ENCODE results near the gene TNPO3. TPM values are rescaled to one million over a fixed set of nuclear protein-coding genes. Genes with fewer than 3 reads are reported as not detected.

The TNPO3 gene
- total RNA-seq, 1 experiment from 2014 or later: 58.5 TPM

GRCh38 chr7:128963327-128963757 lies 91.6 kb downstream of the TNPO3 start:
- ATAC-seq (no peak), DNase-seq (ENCODE audit: low read depth, low spot score) (no peak)
- H3K9ac ChIP-seq (ENCODE audit: low read length): no peak overlapping the region
- H3K4me2 ChIP-seq (ENCODE audit: low read length): no peak overlapping the region
- ChIA-PET RAD21 (ENCODE audit: low non-redundant PET in 1 of 2, low total read pairs in 2 of 2, uncharacterized antibody in 2 of 2, unreplicated experiment in 2 of 2) (no interaction called here), CTCF (no interaction called here), POLR2A (no interaction called here)
- no peak overlapping the region for H3K27ac ChIP-seq (ENCODE audit: low read depth, low read length)
- no TSS peak for BruUV-seq (replicated peaks)
- no peak overlapping the region for H2AFZ ChIP-seq (ENCODE audit: low read depth, low read length, poor library complexity, severe bottlenecking)
- H3K4me3 ChIP-seq (replicated peaks in 1 of 2; ENCODE audit: low read depth in 1 of 2, low read length in 2 of 2): no peak overlapping the region
- H3K36me3 ChIP-seq (ENCODE audit: control insufficient read depth in 1 of 2, insufficient read depth in 2 of 2, low read length in 2 of 2): peaks cover 37% of the 10 kb centered on the region in 2 experiments; a peak in 3 of 4 replicates
- no peaks in the 10 kb centered on the region for H3K9me2 ChIP-seq (ENCODE audit: insufficient read depth)
- H3K79me2 ChIP-seq (ENCODE audit: insufficient read depth, low read length): no peaks in the 10 kb centered on the region; the same call in 1 of the 2 replicates
- TF ChIP-seq ELF1 (IDR thresholded peaks at IDR 0.05; ENCODE audit: borderline replicate concordance, low read depth) (no peak), SP1 (IDR thresholded peaks at IDR 0.05; ENCODE audit: low read depth) (no peak), SRF (IDR thresholded peaks at IDR 0.05; ENCODE audit: low read depth) (no peak)
- no peaks in the 10 kb centered on the region for H3K4me1 ChIP-seq (ENCODE audit: control insufficient read depth in 1 of 2, insufficient read depth in 2 of 2, low read length in 2 of 2)
- no peaks in the 10 kb centered on the region for H3K9me3 ChIP-seq (ENCODE audit: control insufficient read depth in 1 of 2, insufficient read depth in 1 of 2, low read depth in 1 of 2, low read length in 2 of 2)
- H3K27me3 ChIP-seq (ENCODE audit: insufficient read depth, low read length): no peaks in the 10 kb centered on the region
- intact Hi-C loops (cut with micrococcal nuclease): no loop called here
- 0 out of 2 replicates have a peak, but pooled peaks cover 4% of the 10 kb centered on the region for H4K20me1 ChIP-seq (ENCODE audit: insufficient read depth)

GRCh38 chr7:128962899-128963298 lies 92.0 kb downstream of the TNPO3 start:
- Histone ChIP-seq H3K79me2 (ENCODE audit: insufficient read depth, low read length) (no peaks in the 10 kb centered on the region; the same call in 1 of the 2 replicates), H3K36me3 (ENCODE audit: control insufficient read depth in 1 of 2, insufficient read depth in 2 of 2, low read length in 2 of 2) (peaks cover 37 to 38% of the 10 kb centered on the region in 2 experiments; a peak in 3 of 4 replicates), H2AFZ (ENCODE audit: low read depth, low read length, poor library complexity, severe bottlenecking) (no peak overlapping the region), H3K4me1 (ENCODE audit: control insufficient read depth in 1 of 2, insufficient read depth in 2 of 2, low read length in 2 of 2) (no peaks in the 10 kb centered on the region), H4K20me1 (ENCODE audit: insufficient read depth) (0 out of 2 replicates have a peak, but pooled peaks cover 4% of the 10 kb centered on the region), H3K27me3 (ENCODE audit: insufficient read depth, low read length) (no peaks in the 10 kb centered on the region), H3K9ac (ENCODE audit: low read length) (no peak overlapping the region), H3K9me2 (ENCODE audit: insufficient read depth) (no peaks in the 10 kb centered on the region), H3K9me3 (ENCODE audit: control insufficient read depth in 1 of 2, insufficient read depth in 1 of 2, low read depth in 1 of 2, low read length in 2 of 2) (no peaks in the 10 kb centered on the region), H3K4me3 (replicated peaks in 1 of 2; ENCODE audit: low read depth in 1 of 2, low read length in 2 of 2) (no peak overlapping the region), H3K4me2 (ENCODE audit: low read length) (no peak overlapping the region), H3K27ac (ENCODE audit: low read depth, low read length) (no peak overlapping the region)
- BruUV-seq (replicated peaks): no TSS peak
- intact Hi-C loops (cut with micrococcal nuclease): no loop called here
- ChIA-PET RAD21 (ENCODE audit: low non-redundant PET in 1 of 2, low total read pairs in 2 of 2, uncharacterized antibody in 2 of 2, unreplicated experiment in 2 of 2) (no interaction called here), CTCF (no interaction called here), POLR2A (no interaction called here)
- ATAC-seq: no peak
- no peak for TF ChIP-seq POLR2A (IDR thresholded peaks at IDR 0.05; ENCODE audit: borderline replicate concordance, extremely low read depth, insufficient read depth, insufficient read length)
- TF ChIP-seq SRF (IDR thresholded peaks at IDR 0.05; ENCODE audit: low read depth): no peak
- no peak for TF ChIP-seq EGR1 (IDR thresholded peaks at IDR 0.05; ENCODE audit: low read depth)
- TF ChIP-seq ATF3 (IDR thresholded peaks at IDR 0.05): no peak
- TF ChIP-seq SP1 (IDR thresholded peaks at IDR 0.05; ENCODE audit: low read depth): no peak
- TF ChIP-seq ELF1 (IDR thresholded peaks at IDR 0.05; ENCODE audit: borderline replicate concordance, low read depth): no peak
- no peak for TF ChIP-seq REST (IDR thresholded peaks at IDR 0.05; ENCODE audit: low read depth)
- TF ChIP-seq ZNF274 (IDR thresholded peaks at IDR 0.05; ENCODE audit: low read depth, low read length): no peak
- no peak for TF ChIP-seq MAX (IDR thresholded peaks at IDR 0.05)
- no peak for TF ChIP-seq YY1 (IDR thresholded peaks at IDR 0.05; ENCODE audit: extremely low read depth, insufficient replicate concordance, low read depth, low read length)
- no peak for TF ChIP-seq RAD21 (IDR thresholded peaks at IDR 0.05; ENCODE audit: low read depth)
- no peak for TF ChIP-seq POLR2AphosphoS5 (IDR thresholded peaks at IDR 0.05; ENCODE audit: low read depth, low read length)
- TF ChIP-seq EZH2phosphoT487 (IDR thresholded peaks at IDR 0.05; ENCODE audit: borderline replicate concordance): no peak
- DNase-seq (ENCODE audit: low read depth, low spot score): no peak
